Smooth muscle cell of the brain vasculature (primary cell): ENCODE measurements around the gene DENND6A.
"Not testable (repeated sequence)": the region's sequence is repeated elsewhere in the genome, so short reads cannot be mapped to it uniquely, and the experiment has no call there.

Source experiments
- DNase-seq: peaks from one replicate; pipeline ENCODE4 v3.0.0-alpha.2; 2012; ENCODE audit warnings: low read depth, low spot score

Gene DENND6A

DNA sequence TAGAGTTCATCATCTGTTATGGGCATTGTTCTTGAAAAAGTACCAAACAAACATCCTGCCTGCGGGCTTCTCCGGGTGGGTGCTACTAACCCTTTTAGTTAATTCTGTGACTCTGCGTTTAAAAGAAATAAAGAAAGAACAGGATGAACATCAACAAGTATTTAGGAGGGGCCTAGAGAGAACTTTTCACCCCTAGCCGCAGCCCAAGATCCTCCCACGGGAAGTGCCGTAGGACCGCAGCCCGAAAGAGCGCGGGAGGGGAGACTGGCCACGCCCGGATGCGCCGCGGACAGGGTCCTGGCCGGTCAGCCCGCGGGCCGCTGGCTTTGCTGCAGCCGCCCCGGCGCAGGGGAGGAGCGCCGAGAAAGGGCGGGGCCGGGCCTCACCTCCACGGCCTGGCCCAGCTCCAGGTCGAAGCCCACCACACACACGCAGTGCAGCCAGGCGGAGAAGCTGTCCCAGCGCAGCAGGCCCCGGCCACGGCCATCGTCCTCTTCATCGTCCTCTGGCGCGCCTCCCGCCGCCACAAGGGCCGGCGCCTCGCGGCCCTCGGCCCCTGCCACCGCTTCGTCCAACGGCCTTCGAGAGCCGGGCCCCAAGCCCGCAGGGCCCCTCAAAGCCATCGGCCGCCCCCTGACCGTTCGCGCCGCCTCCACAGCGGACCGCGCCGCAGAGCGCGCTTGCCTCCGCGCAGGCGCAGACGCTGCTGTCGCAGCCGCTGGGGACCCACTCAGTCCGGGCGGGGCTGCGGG, at the start of gene DENND6A:
DENND6A (minus strand) TSS at position 682 of the 752 bp plus-strand sequence; CDS start at position 623, 59 bp downstream.
- peak; percentile 77 for DNase-seq

GRCh38 chr3:57740027-57740426, 47.1 kb upstream of the DENND6A start:
- DNase-seq: no peak

DNA sequence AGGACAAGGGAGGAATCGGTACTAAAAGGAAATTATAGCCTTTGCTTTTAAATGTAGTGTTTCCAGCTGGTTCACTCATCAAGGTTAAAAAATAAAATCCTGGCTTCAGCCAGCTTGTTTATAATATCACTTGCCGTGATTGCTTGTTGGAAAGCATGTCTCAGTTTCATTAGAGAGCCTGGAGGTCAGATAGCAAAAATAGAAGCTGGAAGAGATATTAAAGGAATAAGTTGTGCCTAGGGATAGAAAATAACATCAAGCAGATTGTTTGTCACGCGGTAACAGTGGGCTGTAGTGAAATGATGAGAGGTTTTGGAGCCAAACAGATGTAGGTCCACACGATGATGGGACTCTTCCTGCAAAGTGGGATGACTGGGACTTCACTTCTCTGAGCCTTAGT, 45.5 kb upstream of the DENND6A start:
- no peak for DNase-seq

DNA sequence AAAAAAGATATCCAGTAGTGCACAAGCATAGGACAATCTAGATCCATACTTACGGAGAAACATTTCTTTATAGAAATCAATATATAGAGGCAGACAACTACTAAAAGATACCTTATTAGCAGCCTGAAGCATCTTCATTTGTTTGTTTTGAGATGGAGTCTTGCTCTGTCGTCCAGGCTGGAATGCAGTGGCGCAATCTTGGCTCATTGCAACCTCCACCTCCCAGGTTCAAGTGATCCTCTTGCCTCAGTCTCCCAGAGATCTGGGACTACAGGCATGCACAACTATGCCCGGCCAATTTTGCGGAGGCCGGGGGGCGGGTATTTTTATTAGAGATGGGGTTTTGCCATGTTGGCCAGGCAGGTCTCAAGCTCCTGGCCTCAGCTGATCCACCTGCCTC, 45.0 kb upstream of the DENND6A start:
- no peak for DNase-seq

- no peak for DNase-seq
These were observed 42.5 kb upstream of the DENND6A start for GRCh38 chr3:57735405-57735804.

- DNase-seq: no peak
These were observed 40.9 kb upstream of the DENND6A start for GRCh38 chr3:57733790-57734189.

GRCh38 chr3:57731311-57731710, 38.4 kb upstream of the DENND6A start:
- no peak for DNase-seq

DNA sequence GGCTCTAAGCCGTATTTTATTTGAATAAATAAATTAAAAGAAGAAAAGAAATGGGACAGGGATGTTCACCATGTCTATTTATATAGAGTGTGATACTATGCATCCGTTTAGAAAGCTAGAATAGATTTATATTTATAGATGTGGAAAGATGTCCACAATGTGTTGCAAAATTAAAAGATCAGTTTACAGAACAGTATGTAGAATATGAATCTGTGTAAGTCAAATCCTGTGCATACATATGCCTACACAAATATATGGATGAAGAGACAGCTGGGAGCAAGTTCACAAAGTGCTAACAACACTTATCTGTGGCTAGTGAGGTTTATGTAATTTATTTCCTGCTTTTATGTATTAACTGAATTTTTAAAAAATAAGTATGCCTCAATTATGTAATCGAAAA, 37.8 kb upstream of the DENND6A start:
- DNase-seq: no peak

DNA sequence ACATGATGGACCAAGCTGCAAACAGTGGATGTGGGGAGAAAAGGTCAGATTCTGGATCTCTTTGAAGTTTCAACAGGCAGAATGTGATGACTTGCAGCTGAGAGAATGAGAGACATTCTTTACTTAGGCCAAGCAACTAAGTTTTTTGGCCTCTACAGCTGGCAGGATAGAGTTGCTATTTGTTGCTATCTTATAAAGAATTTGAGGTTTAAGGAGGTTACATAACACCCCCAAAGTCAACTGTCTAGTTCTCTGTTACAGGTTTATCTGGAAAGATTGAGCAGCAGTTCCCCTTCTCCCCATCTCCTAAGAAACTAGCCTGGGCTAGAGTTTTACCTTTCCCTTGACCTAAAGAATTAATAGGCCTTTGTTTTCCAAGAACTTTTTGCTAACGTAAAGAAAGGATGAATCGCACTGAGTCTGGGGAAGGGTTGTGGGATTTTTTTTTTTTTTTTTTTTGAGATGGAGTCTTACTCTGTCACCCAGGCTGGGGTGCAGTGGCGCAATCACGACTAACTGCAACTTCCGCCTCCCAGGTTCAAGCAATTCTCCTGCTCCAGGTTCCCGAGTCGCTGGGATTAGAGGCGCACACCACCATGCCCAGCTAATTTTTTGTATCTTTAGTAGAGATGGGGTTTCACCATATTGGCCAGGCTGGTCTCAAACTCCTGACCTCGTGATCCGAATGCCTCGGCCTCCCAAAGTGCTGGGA, 36.6 kb upstream of the DENND6A start:
- DNase-seq: no peak

GRCh38 chr3:57727106-57727505, 34.2 kb upstream of the DENND6A start:
- no peak for DNase-seq

DNA sequence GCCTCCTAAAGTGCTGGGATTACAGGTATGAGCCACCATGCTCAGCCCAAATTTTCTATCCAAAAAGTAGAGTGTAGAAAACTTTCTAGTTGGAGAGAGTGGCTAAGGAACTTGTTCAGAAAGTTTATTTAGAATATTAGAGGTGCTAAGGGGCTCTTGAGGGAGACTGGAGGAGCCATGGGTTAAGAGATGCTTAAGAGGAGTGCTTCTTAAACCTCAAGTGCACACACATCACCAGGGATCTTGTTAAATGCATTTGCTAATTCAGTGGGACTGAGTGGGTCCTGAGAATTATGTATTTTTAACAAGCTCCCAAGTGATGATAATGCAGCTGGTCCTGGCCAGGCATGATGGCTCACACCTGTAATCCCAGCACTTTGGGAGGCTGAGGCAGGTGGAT, 33.5 kb upstream of the DENND6A start:
- DNase-seq: no peak

DNA sequence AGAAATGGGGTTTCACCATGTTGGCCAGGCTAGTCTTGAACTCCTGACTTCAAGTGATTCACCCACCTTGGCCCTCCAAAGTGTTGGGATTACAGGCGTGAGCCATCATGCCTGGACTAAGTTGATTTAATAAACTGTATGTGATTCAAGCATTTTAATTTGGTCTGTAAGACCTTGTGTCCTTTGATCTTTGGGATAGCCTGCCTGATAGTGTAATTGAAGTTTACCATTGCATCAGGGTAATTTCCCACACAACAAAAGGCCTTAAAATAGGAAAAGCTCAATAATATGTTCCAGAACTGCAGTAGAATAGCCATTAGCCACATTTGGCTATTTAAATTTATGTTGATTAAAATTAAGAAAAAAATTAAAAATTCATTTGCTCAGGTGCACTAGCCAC, 25.2 kb upstream of the DENND6A start:
- DNase-seq: no peak

DNA sequence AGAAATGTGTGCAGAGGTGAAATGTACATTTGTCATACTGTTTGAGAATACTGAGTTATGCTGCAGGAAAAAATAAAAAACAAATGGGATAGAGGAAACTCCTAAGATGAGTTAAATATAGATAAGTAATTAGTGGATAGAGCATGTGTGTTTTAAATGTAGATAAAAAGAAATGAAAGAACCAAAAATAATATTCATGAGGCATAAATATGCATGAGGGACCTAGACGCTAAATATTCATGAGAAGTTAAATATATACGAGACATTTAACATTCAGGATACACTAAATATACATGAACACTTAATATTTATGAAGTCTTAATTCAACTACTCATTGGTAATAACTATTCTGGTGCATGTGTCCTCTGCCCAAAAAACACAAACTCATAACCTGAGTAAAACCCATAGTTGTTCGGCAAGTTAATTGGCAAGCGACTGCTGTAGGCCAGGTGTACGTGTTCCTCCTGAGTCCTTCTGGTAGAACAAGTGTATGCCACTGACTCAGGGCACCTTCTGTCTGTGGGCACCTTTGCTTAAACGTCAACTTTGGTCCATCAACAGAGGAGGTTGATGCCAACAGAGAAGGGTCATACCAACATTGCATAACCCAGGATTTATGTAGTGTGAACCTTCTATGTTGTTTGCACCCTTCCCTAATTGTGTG, 24.5 kb upstream of the DENND6A start:
- no peak for DNase-seq

- no peak for DNase-seq
These were observed 22.8 kb upstream of the DENND6A start for GRCh38 chr3:57715686-57716085.

DNA sequence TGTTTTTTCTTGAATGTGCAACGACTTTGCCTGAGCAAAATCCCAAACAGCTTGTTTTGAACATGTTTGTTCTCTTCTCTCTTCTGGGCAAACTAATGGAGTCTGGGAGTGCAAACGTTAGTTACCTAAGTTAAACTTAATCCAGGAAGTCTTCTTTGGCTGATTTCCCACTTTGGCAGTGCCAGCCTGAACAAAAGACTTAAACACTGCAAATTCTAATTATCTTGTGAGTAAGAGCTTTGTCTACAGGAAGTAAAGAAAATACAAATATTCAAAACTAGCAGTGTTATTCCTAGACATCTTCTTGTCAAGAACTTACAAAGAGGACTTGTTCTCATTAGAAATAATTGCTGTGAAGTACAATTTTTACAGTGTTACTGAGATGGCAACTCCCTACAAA, 16.7 kb upstream of the DENND6A start:
- DNase-seq: no peak

- DNase-seq: no peak
These were observed 16.2 kb upstream of the DENND6A start for GRCh38 chr3:57709031-57709430.

- no peak for DNase-seq
These were observed 13.6 kb upstream of the DENND6A start for GRCh38 chr3:57706462-57706861.

GRCh38 chr3:57705351-57705750, 12.5 kb upstream of the DENND6A start:
- not testable (repeated sequence) for DNase-seq

DNA sequence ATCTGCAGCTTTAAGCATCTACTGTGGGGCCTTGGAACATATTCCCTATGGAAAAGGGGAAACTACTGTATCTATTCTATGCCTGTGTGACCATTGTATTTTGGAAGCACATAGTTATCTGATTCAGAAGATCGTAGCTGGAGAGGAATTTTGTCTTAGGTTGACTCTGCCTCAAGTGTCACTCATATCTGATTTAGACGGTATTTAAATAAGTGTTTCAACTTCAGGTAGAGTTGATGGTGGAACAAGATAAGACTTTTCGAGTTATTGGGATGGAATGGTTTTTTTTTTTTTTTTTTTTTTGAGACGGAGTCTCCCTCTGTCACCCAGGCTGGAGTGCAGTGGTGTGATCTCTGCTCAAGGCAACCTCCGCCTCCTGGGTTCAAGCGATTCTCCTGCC, 8.9 kb upstream of the DENND6A start:
- DNase-seq: no peak

- DNase-seq: no peak
These were observed 7.9 kb upstream of the DENND6A start for GRCh38 chr3:57700737-57701136.

DNA sequence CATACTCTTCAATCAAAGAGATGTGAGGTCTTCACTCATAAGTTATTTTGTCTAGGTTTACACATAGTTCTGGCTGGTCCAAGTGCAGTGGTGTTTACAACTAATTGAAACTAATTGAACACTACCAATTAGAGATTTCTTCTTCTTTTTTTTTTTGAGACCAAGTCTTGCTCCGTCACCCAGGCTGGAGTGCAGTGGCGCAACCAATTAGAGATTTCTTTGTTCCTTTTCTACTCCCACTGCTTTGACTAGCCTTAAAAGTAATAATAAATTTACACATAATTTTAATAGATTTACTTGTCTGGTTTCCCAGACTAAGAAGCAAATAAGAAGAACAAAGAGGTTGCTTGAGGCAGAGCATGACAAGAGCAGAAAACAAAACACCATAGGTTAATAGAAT, 6.7 kb upstream of the DENND6A start:
- DNase-seq: no peak

DNA sequence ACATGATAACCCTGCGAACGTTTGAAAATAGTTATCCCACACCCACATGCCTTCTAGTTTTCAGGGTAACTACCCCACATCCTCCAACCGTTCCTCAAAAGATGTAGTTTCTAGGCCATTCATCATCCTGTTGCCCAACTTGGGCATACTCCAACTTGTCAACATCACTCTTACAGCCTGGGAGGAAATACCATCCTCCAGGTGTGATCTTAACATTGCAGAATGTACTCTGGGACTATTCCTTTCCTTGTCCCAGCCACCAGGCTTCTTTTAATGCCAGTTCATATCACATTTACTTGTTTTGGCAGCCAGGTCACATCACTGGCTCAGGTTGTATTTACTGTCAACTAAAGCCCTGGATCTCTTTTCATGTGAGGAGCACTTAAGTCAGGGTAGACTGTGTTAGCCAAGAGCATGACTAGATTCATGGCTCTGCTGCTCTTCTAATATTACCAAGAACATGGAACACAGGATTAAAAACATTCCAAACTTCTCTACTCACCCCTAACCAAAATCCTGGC, 4.0 kb upstream of the DENND6A start:
- no peak for DNase-seq

DNA sequence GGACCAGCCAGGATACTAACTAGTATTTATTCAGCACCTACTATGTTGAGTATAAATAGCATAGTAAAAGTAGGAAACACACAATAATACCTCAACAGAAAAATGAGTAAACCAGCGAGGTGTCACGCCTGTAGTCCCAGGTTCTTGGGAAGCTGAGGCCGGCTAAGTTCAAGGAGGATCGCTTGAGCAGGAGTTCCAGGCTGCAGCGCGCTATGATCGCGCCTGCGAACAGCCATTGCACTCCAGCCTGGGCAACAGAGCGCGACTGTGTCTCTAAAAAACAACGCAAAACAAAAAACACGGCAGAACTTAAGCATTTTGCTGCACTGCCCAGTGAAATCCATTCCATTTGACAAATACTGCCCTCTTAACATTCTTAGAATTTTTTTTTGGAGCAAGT, 1.3 kb upstream of the DENND6A start:
- no peak for DNase-seq
